Muscle of leg (tissue), 11 donors: Measurements from ENCODE around the gene ZBTB4. TPM values are rescaled to one million over a fixed set of nuclear protein-coding genes. Genes with fewer than 3 reads are reported as not detected.

ENCODE experiments used
- DNase-seq: peaks from one replicate; pipeline ENCODE4 v3.0.0; 2013
- H3K27ac ChIP-seq: one replicate; pipeline ENCODE4 v1.5.1; 2013; ENCODE audit warnings: mild to moderate bottlenecking, low read length, control low read depth
- H3K27me3 ChIP-seq: one replicate; pipeline ENCODE4 v1.6.1; 2013; ENCODE audit warnings: low read length; ENCODE audit not compliant: control insufficient read depth, insufficient read depth
- H3K36me3 ChIP-seq: one replicate; pipeline ENCODE4 v1.6.1; 2013; ENCODE audit warnings: low read length; ENCODE audit not compliant: control insufficient read depth, insufficient read depth
- H3K4me1 ChIP-seq: one replicate; pipeline ENCODE4 v1.6.1; 2013; ENCODE audit warnings: low read length; ENCODE audit not compliant: control insufficient read depth, insufficient read depth
- H3K4me3 ChIP-seq: one replicate; pipeline ENCODE4 v1.5.1; 2013; ENCODE audit warnings: low read length, control low read depth
- H3K9me3 ChIP-seq: replicated peaks from 2 replicates; pipeline ENCODE4 v1.6.1; 2013; ENCODE audit warnings: low read depth, low read length; ENCODE audit not compliant: control insufficient read depth
- WGBS: methylation state at CpG from one replicate; pipeline ENCODE4 v1.1.5; 2013; ENCODE audit warnings: missing lambda C conversion rate; ENCODE audit not compliant: insufficient coverage; 5-methylcytosine and 5-hydroxymethylcytosine counted together
- polyA plus RNA-seq, 8 donors: library from polyadenylated mRNA; unstranded; fragments of 120-200 nt; gene quantifications; one replicate each; pipeline versions ENCODE4 v1.2.1 to v1.2.3, GENCODE V29; 2013; ENCODE audit warnings: inconsistent platforms in 1 of 8, low replicate concordance in 1 of 8; ENCODE audit not compliant: insufficient read length in 8 of 8, insufficient read depth in 1 of 8
- total RNA-seq: library from RNA; stranded (reverse); fragments of 120-200 nt; gene quantifications from one replicate; pipeline ENCODE4 v1.2.4, GENCODE V29; 2013

ZBTB4 gene
- total and polyA plus RNA-seq, 9 donors, result 14.1 to 31.6 (median 24.3) TPM

GRCh38 chr17:7425756-7426155, 53.7 kb downstream of the ZBTB4 start:
- WGBS, result 95% methylated on average over 3 of the region's 8 CpGs
- H3K27me3 ChIP-seq, result no peaks in the 10 kb centered on the region
- no peak overlapping the region for H3K27ac ChIP-seq
- no peaks in the 10 kb centered on the region for H3K4me1 ChIP-seq
- no peaks in the 10 kb centered on the region for H3K36me3 ChIP-seq
- no peaks in the 10 kb centered on the region for H3K9me3 ChIP-seq
- no peak overlapping the region for H3K4me3 ChIP-seq
- no peak for DNase-seq

GRCh38 chr17:7425316-7425715, 54.1 kb downstream of the ZBTB4 start, which contains the start of gene SPEM2:
TSS of gene SPEM2 (plus strand) at chr17:7425616. CDS start at chr17:7425689, 73 bp downstream.
- WGBS, result no CpG with 5 or more reads among the region's 7 CpGs
- no peak within 1 kb of the TSS for H3K27ac ChIP-seq
- no peaks in the 10 kb centered on the region for H3K4me1 ChIP-seq
- no peaks in the 10 kb centered on the region for H3K27me3 ChIP-seq
- DNase-seq, result no peak
- no peaks in the 10 kb centered on the region for H3K9me3 ChIP-seq
- no peak within 1 kb of the TSS for H3K4me3 ChIP-seq
- no peaks in the 10 kb centered on the region for H3K36me3 ChIP-seq

GRCh38 chr17:7423679-7424078, 55.8 kb downstream of the ZBTB4 start:
- no peaks in the 10 kb centered on the region for H3K27me3 ChIP-seq
- H3K36me3 ChIP-seq, result no peaks in the 10 kb centered on the region
- 20% methylated on average over 1 of the region's 4 CpGs for WGBS
- DNase-seq, result no peak
- H3K4me1 ChIP-seq, result no peaks in the 10 kb centered on the region
- H3K4me3 ChIP-seq, result no peak overlapping the region
- H3K27ac ChIP-seq, result no peak overlapping the region
- no peaks in the 10 kb centered on the region for H3K9me3 ChIP-seq

GRCh38 chr17:7421186-7421585, 58.2 kb downstream of the ZBTB4 start:
- H3K27ac ChIP-seq, result no peak overlapping the region
- no peak overlapping the region for H3K4me3 ChIP-seq
- peaks cover 4% of the 10 kb centered on the region for H3K36me3 ChIP-seq
- H3K4me1 ChIP-seq, result no peaks in the 10 kb centered on the region
- no peak for DNase-seq
- WGBS, result 84% methylated on average over 14 of the region's 16 CpGs
- H3K27me3 ChIP-seq, result no peaks in the 10 kb centered on the region
- H3K9me3 ChIP-seq, result no peaks in the 10 kb centered on the region

- DNase-seq, result no peak
- Histone ChIP-seq H3K9me3 (no peaks in the 10 kb centered on the region), H3K36me3 (peaks cover 12% of the 10 kb centered on the region), H3K27ac (no peak within 1 kb of the TSS), H3K27me3 (no peaks in the 10 kb centered on the region), H3K4me1 (no peaks in the 10 kb centered on the region), H3K4me3 (no peak within 1 kb of the TSS)
- 66% methylated on average over 15 of the region's 17 CpGs for WGBS
Measured at GRCh38 chr17:7419819-7420610, 59.4 kb downstream of the ZBTB4 start, which contains the start of gene SPEM1. TSS of gene SPEM1 (plus strand) at chr17:7420324. CDS start at chr17:7420385, 61 bp downstream.

GRCh38 chr17:7418472-7419152, 60.8 kb downstream of the ZBTB4 start:
- WGBS, result 49% methylated on average over 3 of the region's 18 CpGs
- H3K4me1 ChIP-seq, result no peaks in the 10 kb centered on the region
- no peak overlapping the region for H3K27ac ChIP-seq
- no peaks in the 10 kb centered on the region for H3K27me3 ChIP-seq
- no peak for DNase-seq
- no peak overlapping the region for H3K4me3 ChIP-seq
- H3K36me3 ChIP-seq, result peaks cover 13% of the 10 kb centered on the region
- no peaks in the 10 kb centered on the region for H3K9me3 ChIP-seq

GRCh38 chr17:7417056-7417655, 62.3 kb downstream of the ZBTB4 start:
- DNase-seq, result no peak
- H3K4me3 ChIP-seq, result no peak overlapping the region
- H3K9me3 ChIP-seq, result no peaks in the 10 kb centered on the region
- peaks cover 13% of the 10 kb centered on the region for H3K36me3 ChIP-seq
- no peaks in the 10 kb centered on the region for H3K4me1 ChIP-seq
- no peak overlapping the region for H3K27ac ChIP-seq
- H3K27me3 ChIP-seq, result no peaks in the 10 kb centered on the region
- 92% methylated on average over 33 of the region's 54 CpGs for WGBS

GRCh38 chr17:7416323-7416722, 63.1 kb downstream of the ZBTB4 start:
- H3K36me3 ChIP-seq, result peaks cover 13% of the 10 kb centered on the region
- no peaks in the 10 kb centered on the region for H3K4me1 ChIP-seq
- H3K27me3 ChIP-seq, result no peaks in the 10 kb centered on the region
- WGBS, result 53% methylated on average over 4 of the region's 6 CpGs
- H3K4me3 ChIP-seq, result no peak overlapping the region
- no peaks in the 10 kb centered on the region for H3K9me3 ChIP-seq
- no peak for DNase-seq
- H3K27ac ChIP-seq, result no peak overlapping the region

- Histone ChIP-seq H3K36me3 (peaks cover 14% of the 10 kb centered on the region), H3K4me1 (no peaks in the 10 kb centered on the region), H3K4me3 (no peak overlapping the region), H3K27ac (no peak overlapping the region), H3K27me3 (no peaks in the 10 kb centered on the region), H3K9me3 (no peaks in the 10 kb centered on the region)
- WGBS, result 87% methylated on average over 23 of the region's 23 CpGs
- DNase-seq, result no peak
Measured at GRCh38 chr17:7415784-7416183, 63.6 kb downstream of the ZBTB4 start.

GRCh38 chr17:7414837-7415236, 64.6 kb downstream of the ZBTB4 start:
- no peaks in the 10 kb centered on the region for H3K9me3 ChIP-seq
- peaks cover 20% of the 10 kb centered on the region for H3K36me3 ChIP-seq
- WGBS, result 77% methylated on average over 14 of the region's 14 CpGs
- H3K27ac ChIP-seq, result no peak overlapping the region
- no peak for DNase-seq
- no peaks in the 10 kb centered on the region for H3K27me3 ChIP-seq
- H3K4me3 ChIP-seq, result no peak overlapping the region
- H3K4me1 ChIP-seq, result no peaks in the 10 kb centered on the region
